ENCODE data around the gene BCORL1.

GRCh38 chrX:130082244-130083106, 100.0 kb downstream of the BCORL1 start:
- TF ChIP-seq CTCF (IDR thresholded peaks at IDR 0.05) (no peak), POLR2AphosphoS5 (IDR thresholded peaks at IDR 0.05; ENCODE audit: low read depth, low read length) (no peak), EP300 (IDR thresholded peaks at IDR 0.05; ENCODE audit: borderline replicate concordance in 1 of 2, low read depth in 1 of 2, low read length in 1 of 2) (no peak), GABPA (IDR thresholded peaks at IDR 0.05; ENCODE audit: low read depth) (no peak), CHD2 (IDR thresholded peaks at IDR 0.05; ENCODE audit: low read length, partially characterized antibody) (no peak)

Measured in SK-N-SH (cell line).